GM23338 (cell line): Measurements from ENCODE around the gene MYCBP2. TPM values are rescaled to one million over a fixed set of nuclear protein-coding genes. Genes with fewer than 3 reads are reported as not detected.
A peak's percentile ranks its signal among the peaks of the same experiment; 100 is the strongest.

Source experiments
- ATAC-seq: fragments of 200-7000 bp; cut with Tn5 transposase; 3 replicates; pipeline ENCODE4 v1.9.1; 2020
- DNase-seq: peaks from one replicate; pipeline ENCODE4 v3.0.0-alpha.2; 2015; ENCODE audit warnings: low spot score
- H2AFZ ChIP-seq: fragments of 200-600 bp; sonication (generic); 2 replicates; pipeline ENCODE4 v1.8.0; 2016; ENCODE audit warnings: antibody characterized with exemption, mild to moderate bottlenecking, moderate library complexity
- H3F3A ChIP-seq: fragments of 200-600 bp; sonication (generic); replicated peaks from 2 replicates; pipeline ENCODE4 v1.8.0; 2017; ENCODE audit warnings: antibody characterized with exemption, mixed run types, low read depth
- H3K27ac ChIP-seq: fragments of 200-600 bp; sonication (generic); 2 replicates; pipeline ENCODE4 v1.6.1; 2016; ENCODE audit warnings: low read depth
- H3K27me3 ChIP-seq: fragments of 200-600 bp; sonication (generic); 2 replicates; pipeline ENCODE4 v1.8.0; 2016; ENCODE audit warnings: mild to moderate bottlenecking, mixed run types, moderate library complexity; ENCODE audit not compliant: insufficient read depth
- H3K36me3 ChIP-seq: fragments of 200-600 bp; sonication (generic); 2 replicates; pipeline ENCODE4 v1.8.0; 2016; ENCODE audit warnings: mild to moderate bottlenecking; ENCODE audit not compliant: insufficient read depth
- H3K4me1 ChIP-seq: fragments of 200-600 bp; sonication (generic); 2 replicates; pipeline ENCODE4 v1.8.0; 2016; ENCODE audit warnings: mild to moderate bottlenecking, moderate library complexity; ENCODE audit not compliant: insufficient read depth
- H3K4me2 ChIP-seq: fragments of 200-600 bp; sonication (generic); 2 replicates; pipeline ENCODE4 v1.7.1; 2017; ENCODE audit warnings: mixed run types
- H3K4me3 ChIP-seq: fragments of 200-600 bp; sonication (generic); 2 replicates; pipeline ENCODE4 v1.6.1; 2016; ENCODE audit warnings: mixed run types
- H3K79me2 ChIP-seq: fragments of 200-600 bp; sonication (generic); replicated peaks from 2 replicates; pipeline ENCODE4 v1.8.0; 2017; ENCODE audit warnings: mild to moderate bottlenecking; ENCODE audit not compliant: insufficient read depth
- H3K9me2 ChIP-seq: fragments of 200-600 bp; sonication (generic); 2 replicates; pipeline ENCODE4 v1.8.0; 2017; ENCODE audit not compliant: insufficient read depth
- H4K20me1 ChIP-seq: fragments of 200-600 bp; sonication (generic); replicated peaks from 2 replicates; pipeline ENCODE4 v1.8.0; 2017; ENCODE audit warnings: mild to moderate bottlenecking; ENCODE audit not compliant: insufficient read depth
- H3K27ac Mint-ChIP-seq: 2 replicates; pipeline ENCODE4 v1.8.0; 2020; ENCODE audit warnings: inconsistent platforms, mild to moderate bottlenecking, moderate library complexity, mixed read lengths
- H3K27me3 Mint-ChIP-seq: 3 replicates; pipeline ENCODE4 v1.8.0; 2022; ENCODE audit warnings: low read depth, mild to moderate bottlenecking, moderate library complexity, mixed read lengths, inconsistent platforms; ENCODE audit not compliant: insufficient read depth, poor library complexity
- H3K36me3 Mint-ChIP-seq: 3 replicates; pipeline ENCODE4 v1.8.0; 2021; ENCODE audit warnings: low read depth, mild to moderate bottlenecking, inconsistent platforms, moderate library complexity, mixed read lengths
- H3K4me1 Mint-ChIP-seq: 3 replicates; pipeline ENCODE4 v1.8.0; 2020; ENCODE audit warnings: mild to moderate bottlenecking, inconsistent platforms, mixed read lengths
- H3K4me3 Mint-ChIP-seq: 3 replicates; pipeline ENCODE4 v1.8.0; 2021; ENCODE audit warnings: moderate library complexity, mild to moderate bottlenecking, inconsistent platforms, mixed read lengths
- H3K9me3 Mint-ChIP-seq: 3 replicates; pipeline ENCODE4 v1.8.0; 2020; ENCODE audit warnings: moderate library complexity, mild to moderate bottlenecking, inconsistent platforms, mixed read lengths
- CREB1 ChIP-seq: fragments of 250-450 bp; sonication (Bioruptor Pico); IDR thresholded peaks from 2 replicates; pipeline ENCODE4 v1.5.0; 2020; ENCODE audit warnings: low read depth, mild to moderate bottlenecking, moderate library complexity
- CTCF ChIP-seq, 2 experiments: fragments of 200-600 bp in 1 of 2; sonication (generic) in 1 of 2; conservative IDR thresholded peaks; 2 replicates each; pipeline versions ENCODE4 v1.5.1 to v1.6.1; 2016 to 2017; ENCODE audit warnings: antibody characterized with exemption in 2 of 2, low read depth in 2 of 2, mild to moderate bottlenecking in 2 of 2, moderate library complexity in 1 of 2
- JUNB ChIP-seq: IDR thresholded peaks from one replicate; pipeline ENCODE4 v1.6.1; 2016; ENCODE audit warnings: antibody characterized with exemption; ENCODE audit not compliant: unreplicated experiment
- NANOG ChIP-seq: IDR thresholded peaks from 2 replicates; pipeline ENCODE4 v1.6.1; 2016; ENCODE audit warnings: antibody characterized with exemption, borderline replicate concordance
- STAT1 ChIP-seq: IDR thresholded peaks from one replicate; pipeline ENCODE4 v1.6.1; 2016; ENCODE audit warnings: antibody characterized with exemption; ENCODE audit not compliant: unreplicated experiment
- ZNF114 ChIP-seq: fragments of 250-450 bp; sonication (Bioruptor Pico); IDR thresholded peaks from 2 replicates; pipeline ENCODE4 v1.5.0; 2020; ENCODE audit warnings: mild to moderate bottlenecking, moderate library complexity
- ZNF462 ChIP-seq: fragments of 250-450 bp; sonication (Bioruptor Pico); IDR thresholded peaks from 2 replicates; pipeline ENCODE4 v1.5.0; 2020; ENCODE audit warnings: mild to moderate bottlenecking, moderate library complexity
- polyA plus RNA-seq: library from polyadenylated mRNA; unstranded; fragments of >200 nt; fragmentation: Nextera tagmentation; extraction: Ambion mirVana; gene quantifications from 2 replicates; pipeline ENCODE4 v1.2.1, GENCODE V29; 2016
- total RNA-seq: library from RNA; depleted of rRNA; stranded (reverse); fragments of >200 nt; shearing (Covaris generic); gene quantifications from 2 replicates; pipeline ENCODE4 v1.2.3, GENCODE V29; 2014

MYCBP2 gene
- total and polyA plus RNA-seq, 2 experiments from 2014 or later, result 54.6 to 77.2 TPM

DNA sequence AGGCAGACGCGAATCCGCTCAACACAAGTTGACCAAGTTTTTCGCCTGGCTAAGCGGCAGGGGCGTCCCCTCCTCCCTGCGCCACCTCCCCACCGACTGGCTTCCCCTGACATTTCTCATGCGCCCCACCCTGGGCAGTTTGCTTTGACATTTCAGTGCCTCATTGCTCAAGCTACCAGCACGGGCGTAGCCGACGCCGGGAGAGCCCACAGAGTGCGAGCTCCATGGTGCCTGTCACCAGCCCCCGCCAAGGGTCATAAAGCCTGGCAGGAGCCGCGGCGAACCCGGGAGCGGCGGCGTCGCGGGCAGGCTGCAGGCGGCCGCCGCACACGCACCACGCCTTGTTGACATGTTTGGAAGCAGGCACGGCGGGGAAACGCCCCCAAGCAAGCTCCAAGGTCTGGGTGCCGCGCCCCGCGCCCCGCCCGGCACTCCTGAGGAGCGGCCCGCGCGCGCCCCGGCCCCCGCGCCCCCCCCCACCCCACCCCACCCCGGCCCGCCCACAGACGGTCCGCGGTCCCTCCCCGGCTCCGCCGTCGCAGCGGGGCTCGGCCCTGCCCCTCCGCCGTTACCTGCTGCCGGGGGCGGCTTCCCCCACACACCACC lies 300.5 kb downstream of the MYCBP2 start:
- H3K4me1 ChIP-seq, result peaks cover 21% of the 10 kb centered on the region

More for the DNA sequence above, 300.5 kb downstream of the MYCBP2 start:
- H3K4me2 ChIP-seq, result peak overlapping the region; percentile 92
- peaks cover 4% of the 10 kb centered on the region for H3K27me3 Mint-ChIP-seq
- peaks cover 24% of the 10 kb centered on the region for H4K20me1 ChIP-seq
- H3F3A ChIP-seq, result peaks cover 10% of the 10 kb centered on the region; the same call in 1 of the 2 replicates
- peaks cover 27% of the 10 kb centered on the region for H3K4me1 Mint-ChIP-seq
- peaks cover 2% of the 10 kb centered on the region; the same call in 1 of the 3 replicates for H3K36me3 Mint-ChIP-seq
- DNase-seq (peak; percentile 63), ATAC-seq (peak; percentile 64)
- peak overlapping the region; percentile 91 for H3K4me3 Mint-ChIP-seq
- H3K79me2 ChIP-seq, result peaks cover 50% of the 10 kb centered on the region
- TF ChIP-seq ZNF462 (CRISPR knock-in tag), result no peak
- TF ChIP-seq NANOG, result no peak
- TF ChIP-seq JUNB, result no peak
- TF ChIP-seq STAT1, result no peak
- no peak for TF ChIP-seq ZNF114 (CRISPR knock-in tag)
- no peak for TF ChIP-seq CREB1 (CRISPR knock-in tag)
- TF ChIP-seq CTCF (conservative IDR thresholded peaks at IDR 0.05; ENCODE audit: low read depth in 2 of 2), result no peak
- no peaks in the 10 kb centered on the region for H3K27me3 ChIP-seq
- H3K4me3 ChIP-seq, result peak overlapping the region; percentile 82
- peaks cover 3% of the 10 kb centered on the region; the same call in 1 of the 2 replicates for H3K36me3 ChIP-seq
- peak overlapping the region; percentile 96; the same call in 1 of the 2 replicates for H2AFZ ChIP-seq
- peak overlapping the region; percentile 95; the same call in 1 of the 2 replicates for H3K27ac ChIP-seq
- no peaks in the 10 kb centered on the region for H3K9me2 ChIP-seq
- no peaks in the 10 kb centered on the region for H3K9me3 Mint-ChIP-seq
- H3K27ac Mint-ChIP-seq, result peak overlapping the region; percentile 69; the same call in 1 of the 2 replicates
